OCI-LY3 (cell line): ENCODE results near the gene DDX59.

ENCODE experiments used
- CTCF ChIP-seq: fragments of 200-600, 300-600 bp; sonication (generic); IDR thresholded peaks from 2 replicates; pipeline ENCODE4 v1.5.1; 2014; ENCODE audit warnings: antibody characterized with exemption, low read length, low read depth
- EZH2phosphoT487 ChIP-seq: fragments of 200-600 bp; shearing (Covaris generic); IDR thresholded peaks from 2 replicates; pipeline ENCODE4 v1.6.1; 2018; ENCODE audit warnings: antibody characterized with exemption, mixed run types, low read depth

GRCh38 chr1:200624679-200625335 is 44.9 kb downstream of the DDX59 start:
- no peak for TF ChIP-seq CTCF
- no peak for TF ChIP-seq EZH2phosphoT487
